GM21526 (cell line): ENCODE measurements around the gene PPP1R18.
"Not testable (repeated sequence)": the region's sequence is repeated elsewhere in the genome, so short reads cannot be mapped to it uniquely, and the experiment has no call there.

Experiments used
- ATAC-seq: cut with Tn5 transposase; IDR thresholded peaks from one replicate; pipeline ENCODE4 v1.9.1; 2021; ENCODE audit warnings: moderate library complexity; ENCODE audit not compliant: unreplicated experiment, low FRiP score

PPP1R18 gene

DNA sequence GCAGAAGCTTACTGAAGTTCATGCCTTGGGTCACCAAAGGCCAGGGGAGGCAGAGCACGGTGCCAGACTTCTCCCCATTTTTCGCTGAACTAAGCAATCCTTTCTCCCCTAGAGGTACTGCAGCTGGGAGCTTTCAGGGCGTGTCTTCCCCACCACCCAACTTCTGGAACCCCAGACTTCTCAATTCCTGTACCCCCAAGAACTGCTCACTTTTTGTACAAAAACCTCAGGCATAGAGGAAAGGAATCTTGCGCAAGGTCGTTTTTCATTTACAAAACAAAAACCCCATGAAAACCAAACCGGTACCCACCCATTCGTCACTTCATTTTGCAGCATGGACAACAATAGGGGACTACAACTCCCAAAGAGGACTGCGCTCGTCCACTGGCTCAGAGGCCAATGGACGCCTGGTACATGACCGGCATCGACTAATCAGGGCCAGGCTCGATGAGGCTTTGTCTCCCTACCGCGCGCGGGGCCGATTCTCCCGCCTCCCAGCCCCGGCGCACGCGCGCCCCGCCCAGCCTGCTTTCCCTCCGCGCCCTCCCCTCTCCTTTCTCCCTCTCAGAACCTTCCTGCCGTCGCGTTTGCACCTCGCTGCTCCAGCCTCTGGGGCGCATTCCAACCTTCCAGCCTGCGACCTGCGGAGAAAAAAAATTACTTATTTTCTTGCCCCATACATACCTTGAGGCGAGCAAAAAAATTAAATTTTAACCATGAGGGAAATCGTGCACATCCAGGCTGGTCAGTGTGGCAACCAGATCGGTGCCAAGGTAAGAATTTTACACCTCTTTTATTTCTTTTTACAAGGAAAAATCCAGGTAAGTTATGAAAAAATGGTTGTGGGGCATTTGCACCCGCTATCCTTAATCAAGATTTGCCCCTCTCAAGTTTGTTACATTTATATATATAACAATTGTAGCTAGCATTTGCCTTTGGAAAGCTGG is 33.6 kb upstream of the PPP1R18 start, which contains the start of gene TUBB:
Gene TUBB, plus strand, starts transcription at position 562 of the 947 bp plus-strand sequence. Its CDS starts 155 bp downstream, at position 717.
- ATAC-seq = peak; percentile 42

DNA sequence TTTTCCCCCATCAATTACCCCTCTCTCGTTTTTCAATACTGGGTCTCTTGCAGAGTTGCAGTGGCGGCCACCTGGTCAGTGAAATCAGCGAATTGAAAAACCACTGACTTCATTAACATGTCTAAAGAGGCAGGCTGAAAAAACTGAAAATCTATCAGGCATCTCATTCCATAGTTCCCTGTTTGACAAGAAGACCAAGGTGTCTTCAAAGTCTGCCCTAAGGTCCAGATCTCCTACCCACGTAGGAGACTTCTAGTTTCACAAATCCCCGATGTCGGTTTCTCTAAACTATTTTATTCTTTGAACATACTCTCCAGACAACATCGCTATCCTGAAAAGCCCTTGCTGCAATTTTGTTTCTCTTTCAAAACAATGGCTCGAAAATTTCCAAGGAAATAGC is 32.9 kb upstream of the PPP1R18 start:
- ATAC-seq = no peak

DNA sequence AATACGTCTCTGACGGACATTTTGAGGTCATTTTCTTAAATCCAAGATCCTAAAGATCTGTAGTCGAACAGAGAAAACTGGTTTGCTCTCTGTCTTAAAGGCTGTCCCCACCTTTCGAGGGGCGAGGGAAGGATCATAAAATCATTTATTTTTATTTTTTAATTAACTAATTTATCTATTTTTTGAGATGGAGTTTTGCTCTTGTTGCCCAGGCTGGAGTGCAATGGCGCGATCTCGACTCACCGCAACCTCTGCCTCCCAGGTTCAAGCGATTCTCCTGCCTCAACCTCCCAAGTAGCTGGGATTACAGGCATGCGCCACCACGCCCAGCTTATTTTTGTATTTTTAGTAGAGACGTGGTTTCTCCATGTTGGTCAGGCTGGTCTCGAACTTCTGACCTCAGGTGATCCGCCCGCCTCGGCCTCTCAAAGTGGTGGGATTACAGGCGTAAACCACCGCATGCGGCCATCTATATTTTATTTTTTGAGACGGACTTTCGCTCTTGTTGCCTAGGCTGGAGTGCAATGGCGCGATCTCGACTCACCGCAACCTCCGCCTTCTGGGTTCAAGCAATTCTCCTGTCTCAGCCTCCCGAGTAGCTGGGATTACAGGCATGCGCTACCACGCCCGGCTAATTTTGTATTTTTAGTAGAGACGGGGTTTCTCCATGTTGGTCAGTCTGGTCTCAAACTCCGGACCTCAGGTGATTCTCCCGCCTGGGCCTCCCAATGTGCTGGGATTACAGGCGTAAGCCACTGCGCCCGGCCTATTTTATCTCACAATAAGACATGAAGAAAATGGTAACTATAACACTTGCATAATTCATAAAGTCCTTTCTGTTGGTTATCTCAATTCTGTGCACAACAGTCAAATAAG is 31.6 kb upstream of the PPP1R18 start:
- ATAC-seq = not testable (repeated sequence)

DNA sequence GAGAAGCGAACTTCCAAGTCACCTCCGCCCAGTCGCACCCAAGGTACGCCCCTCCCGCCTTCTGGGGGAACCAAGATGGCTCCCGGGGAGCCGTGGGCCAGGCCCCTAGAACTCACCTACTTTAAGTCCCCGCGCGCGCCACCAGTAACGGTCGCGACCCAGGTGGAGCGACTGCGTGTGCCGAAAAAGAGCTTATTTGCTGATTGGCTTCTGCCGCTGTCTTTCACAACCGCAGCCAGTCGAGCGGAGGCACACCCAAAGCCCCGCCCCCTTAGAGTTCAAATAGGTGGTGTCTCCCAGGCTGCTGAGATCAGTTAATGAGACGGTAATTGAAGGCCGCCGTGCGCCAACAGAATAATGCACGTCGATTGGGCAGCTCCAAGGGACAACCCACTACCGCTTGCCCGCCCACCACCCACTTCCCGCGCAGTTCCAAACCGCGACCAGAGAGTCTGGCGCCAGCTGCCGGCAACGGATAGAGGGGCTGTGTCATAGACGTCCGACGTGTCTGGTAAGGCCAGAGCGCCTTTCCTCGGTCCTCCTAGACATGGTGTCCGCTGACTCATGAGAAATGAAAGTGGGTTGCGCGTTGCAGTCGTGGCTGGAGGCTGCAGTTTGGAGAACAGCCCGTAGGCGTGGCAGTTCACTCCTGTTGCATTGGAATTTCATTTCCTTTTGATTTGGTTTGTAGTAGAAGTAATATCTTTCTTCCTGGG is 30.8 kb upstream of the PPP1R18 start, which contains the start of gene MDC1:
Gene MDC1, minus strand, starts transcription at position 153 of the 716 bp plus-strand sequence. CDS start 2,106 bp downstream, outside the sequence.
- ATAC-seq = peak; percentile 56

DNA sequence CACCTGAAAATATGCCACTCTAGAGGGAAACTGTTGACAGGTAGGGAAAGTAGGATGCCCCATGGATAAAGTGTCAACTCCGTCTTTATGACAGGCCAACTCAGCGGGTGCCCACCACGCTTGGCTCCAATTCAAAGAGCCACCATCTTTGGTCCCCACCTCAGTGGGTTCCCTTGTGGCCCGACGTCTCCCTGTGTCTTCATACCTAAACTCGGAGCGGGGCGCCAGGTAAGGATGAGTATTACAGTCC is 30.4 kb upstream of the PPP1R18 start:
- ATAC-seq = no peak

DNA sequence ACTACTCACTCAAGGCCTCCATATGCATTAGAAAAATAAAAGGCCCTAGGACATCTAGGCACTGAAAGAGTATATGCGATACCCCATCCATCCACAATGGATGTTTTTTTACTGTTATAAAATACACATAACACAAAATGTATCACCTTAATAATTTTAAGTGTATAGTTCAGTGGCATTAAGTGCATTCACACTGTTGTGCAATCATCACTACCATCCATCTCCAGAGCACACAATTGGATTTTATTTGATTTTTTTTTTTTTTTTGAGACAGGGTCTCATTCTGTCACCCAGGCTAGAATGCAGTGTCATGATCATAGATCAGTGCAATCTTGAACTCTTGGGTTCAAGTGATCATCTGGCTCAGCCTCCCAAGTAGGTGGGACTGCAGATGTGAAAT is 27.8 kb upstream of the PPP1R18 start:
- no peak for ATAC-seq

DNA sequence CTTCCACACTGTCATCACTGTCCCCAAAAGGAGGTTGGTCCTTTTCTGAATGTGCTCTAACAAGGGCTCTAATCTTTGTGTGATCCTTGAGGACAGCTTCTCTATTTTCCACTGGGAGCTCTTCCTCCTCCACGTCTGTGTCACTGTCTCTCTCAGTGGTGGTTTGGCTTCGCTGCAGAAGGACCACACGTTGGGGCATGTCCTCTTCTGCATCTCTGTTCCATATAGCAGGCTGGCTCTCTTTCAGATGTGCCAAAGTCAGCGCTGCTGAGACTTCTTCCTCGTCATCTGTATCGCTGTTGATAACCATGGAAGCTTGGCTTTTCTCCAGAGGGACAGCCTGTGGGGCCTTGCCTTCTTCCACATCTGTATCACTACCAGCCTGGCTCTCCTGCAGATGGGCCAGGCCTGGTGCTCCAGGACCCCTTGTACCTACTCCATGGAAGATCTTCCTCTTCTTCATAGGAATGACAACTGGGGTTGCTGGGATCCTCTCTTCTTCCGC is 26.0 kb upstream of the PPP1R18 start:
- ATAC-seq = no peak

DNA sequence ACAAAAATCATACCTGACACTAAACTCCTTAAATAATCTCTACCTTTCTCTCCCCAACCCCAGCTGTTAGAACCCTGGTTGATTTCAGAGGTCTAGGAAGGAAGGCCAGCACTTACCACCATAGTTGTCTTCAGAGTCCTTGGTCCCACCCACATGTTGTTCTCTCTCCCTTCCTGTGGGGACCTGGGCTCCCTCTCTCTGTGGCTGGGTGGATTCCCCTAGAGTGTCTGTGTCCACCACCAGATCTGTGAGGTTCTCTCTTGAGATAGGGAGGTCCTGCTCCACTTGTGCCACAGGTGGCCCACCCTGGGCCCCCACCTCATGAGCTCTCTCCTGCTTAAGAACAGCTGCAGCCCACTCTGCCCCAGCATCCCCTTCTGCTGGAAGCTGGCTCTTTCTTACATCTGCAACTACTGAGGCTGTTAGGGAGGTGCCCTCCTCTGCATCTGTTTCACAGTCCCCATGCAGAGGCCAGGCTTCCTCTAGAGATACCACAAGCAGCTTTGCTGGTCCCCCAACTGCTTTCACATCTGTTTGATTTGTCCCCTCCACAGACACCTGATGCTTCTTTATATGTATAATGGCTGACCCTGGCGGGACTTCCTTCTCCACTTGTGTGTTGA is 25.4 kb upstream of the PPP1R18 start:
- no peak for ATAC-seq

DNA sequence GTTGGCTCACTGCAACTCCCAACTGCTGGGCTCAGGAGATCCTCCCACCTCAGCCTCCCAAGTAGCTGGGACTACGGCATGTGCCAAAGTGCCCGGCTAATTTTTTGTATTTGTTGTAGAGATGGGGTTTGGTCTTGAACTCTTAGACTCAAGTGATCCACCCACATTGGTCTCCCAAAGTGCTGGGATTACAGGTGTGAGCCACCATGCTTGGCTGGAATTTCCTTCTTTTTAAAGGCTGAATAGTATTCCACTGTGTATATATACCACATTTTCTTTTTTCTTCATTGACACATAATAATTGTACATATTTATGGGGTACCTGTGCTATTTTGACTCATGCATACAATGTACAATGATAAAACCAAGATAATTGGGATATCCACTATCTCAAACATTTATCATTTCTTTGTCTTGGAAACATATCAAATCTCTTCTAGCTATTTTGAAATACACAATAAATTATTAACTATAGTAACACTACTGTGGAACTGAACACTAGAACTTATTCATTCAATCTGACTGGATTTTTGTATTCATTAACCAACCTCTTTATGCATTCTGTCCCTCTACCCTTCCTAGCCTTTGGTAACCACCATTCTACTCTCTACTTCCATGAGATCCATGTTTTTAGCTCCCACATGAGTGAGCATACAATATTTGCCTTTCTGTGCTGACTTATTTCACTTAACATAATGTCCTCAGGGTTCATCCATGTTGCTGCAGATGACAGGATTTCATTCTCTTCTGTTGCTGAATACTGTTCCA is 22.8 kb upstream of the PPP1R18 start:
- ATAC-seq = no peak

DNA sequence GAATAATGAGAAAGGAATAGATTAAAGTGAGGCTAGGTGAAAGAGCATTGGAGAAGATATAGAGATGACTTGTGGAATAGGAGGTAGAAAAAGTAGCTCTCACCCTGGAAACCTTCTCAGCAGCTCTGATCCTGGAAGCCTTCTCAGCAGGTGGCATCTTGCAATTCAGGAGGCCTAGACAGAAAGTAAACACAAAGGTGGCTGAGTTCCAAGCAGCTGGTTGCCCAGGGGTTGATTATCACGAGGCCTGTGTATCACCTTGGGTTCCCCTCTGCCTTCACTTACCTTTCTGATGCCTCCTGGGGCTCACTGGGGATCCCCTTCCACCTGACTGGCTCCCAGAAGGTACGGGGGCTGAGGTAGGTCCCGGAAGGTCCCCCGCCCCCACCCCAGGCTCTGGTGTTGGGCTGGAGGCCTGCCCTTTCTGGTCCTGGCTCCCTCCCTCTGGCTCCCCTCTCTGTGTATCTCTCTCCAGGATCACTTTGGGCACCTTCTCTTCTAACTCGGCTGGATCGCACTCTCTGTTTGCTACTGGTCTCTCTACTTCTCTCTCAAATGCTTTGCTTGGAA is 20.9 kb upstream of the PPP1R18 start:
- no peak for ATAC-seq

DNA sequence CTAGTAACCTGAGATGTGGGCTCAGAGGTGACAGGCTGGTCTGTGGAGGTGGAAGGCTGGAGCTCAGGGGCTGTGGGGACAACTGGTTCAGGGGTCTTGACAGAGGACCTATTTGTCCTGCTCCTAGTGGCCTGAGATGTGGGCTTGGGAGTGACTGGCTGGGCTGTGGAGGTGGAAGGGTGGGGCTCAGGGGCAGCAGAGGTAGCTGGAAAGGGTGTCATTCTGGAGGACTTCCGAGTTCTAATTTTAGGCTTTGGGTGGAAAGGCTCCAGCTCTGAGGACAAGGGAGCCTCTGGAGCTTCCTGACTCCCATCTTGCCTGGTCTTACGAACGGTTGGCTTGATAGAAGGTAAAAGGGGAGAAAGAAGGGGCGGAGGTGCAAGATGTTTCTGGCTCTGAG is 19.2 kb upstream of the PPP1R18 start:
- ATAC-seq = no peak

DNA sequence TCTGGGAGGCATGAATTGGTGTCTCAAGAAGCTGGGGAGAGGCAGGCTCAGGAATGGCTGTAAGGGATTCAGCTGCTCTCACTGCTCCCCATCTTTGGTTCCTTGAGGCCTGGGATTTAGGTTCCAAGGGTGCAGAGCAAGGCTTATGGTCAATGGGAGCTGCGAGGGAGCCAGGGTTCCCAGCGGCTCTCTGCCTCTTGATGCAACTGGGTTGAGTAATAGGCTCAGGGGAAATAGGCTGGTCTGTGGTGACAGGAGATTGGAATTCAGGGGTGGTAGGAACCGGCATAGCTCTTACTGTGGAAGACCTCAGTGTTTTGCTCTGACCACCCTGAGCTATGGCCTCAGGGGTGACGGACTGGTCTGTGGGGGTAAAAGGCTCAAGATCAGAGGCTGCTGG is 17.4 kb upstream of the PPP1R18 start:
- no peak for ATAC-seq

DNA sequence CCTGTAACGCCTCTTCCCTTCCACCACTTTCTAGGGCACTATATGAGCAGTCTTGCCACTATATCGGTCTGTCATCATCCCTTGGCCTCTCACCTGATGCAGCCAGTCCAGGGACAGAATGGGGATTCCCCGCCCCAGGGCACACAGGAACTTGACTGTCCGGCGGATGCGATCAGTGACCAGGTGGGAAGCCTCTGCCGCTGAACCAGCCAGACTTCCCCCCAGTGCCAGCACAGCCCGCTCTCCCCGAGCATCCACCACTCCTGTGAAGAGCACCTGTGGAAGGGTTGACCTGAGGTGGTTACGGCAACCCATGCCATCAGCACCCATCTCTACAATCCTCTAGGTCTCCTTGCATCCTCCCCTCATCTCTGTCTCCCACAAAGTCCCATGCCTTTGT is 16.6 kb upstream of the PPP1R18 start:
- no peak for ATAC-seq

DNA sequence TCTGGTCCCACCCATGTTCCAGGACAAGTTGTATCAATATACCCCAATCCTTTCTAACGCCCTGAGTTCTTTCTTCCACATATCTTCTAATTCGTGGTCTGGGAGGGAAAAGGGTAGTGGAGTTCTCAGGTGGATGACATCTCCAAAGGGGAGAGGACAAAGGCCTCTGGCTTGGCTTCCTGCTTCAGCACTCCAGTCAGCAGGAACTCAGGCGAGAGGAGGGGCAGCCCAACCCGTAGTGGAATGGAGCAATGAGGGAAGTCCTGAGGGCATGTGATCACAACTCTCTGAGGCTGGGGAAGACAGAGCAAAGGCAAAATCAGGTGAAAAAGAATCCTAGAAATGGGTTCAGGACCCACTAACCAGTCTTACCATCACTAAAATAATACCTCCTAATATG is 13.9 kb upstream of the PPP1R18 start:
- no peak for ATAC-seq

DNA sequence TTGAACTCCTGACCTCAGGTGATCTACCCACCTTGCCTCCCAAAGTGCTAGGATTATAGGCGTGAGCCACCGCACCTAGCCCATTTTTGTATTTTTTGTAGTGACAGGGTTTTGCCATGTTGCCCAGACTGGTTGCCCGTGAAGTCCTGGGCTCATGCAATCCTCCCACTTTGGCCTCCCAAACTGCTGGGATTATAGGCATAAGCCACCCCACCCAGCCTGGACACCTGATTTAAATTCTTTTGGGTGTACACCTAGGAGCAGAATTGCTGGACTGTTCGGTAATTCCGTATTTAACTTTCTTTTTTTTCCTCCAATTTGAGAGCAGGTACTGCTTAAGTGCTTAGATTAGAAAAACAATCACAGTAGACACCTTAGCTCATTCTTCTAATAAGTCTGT is 10.0 kb upstream of the PPP1R18 start:
- ATAC-seq = no peak

DNA sequence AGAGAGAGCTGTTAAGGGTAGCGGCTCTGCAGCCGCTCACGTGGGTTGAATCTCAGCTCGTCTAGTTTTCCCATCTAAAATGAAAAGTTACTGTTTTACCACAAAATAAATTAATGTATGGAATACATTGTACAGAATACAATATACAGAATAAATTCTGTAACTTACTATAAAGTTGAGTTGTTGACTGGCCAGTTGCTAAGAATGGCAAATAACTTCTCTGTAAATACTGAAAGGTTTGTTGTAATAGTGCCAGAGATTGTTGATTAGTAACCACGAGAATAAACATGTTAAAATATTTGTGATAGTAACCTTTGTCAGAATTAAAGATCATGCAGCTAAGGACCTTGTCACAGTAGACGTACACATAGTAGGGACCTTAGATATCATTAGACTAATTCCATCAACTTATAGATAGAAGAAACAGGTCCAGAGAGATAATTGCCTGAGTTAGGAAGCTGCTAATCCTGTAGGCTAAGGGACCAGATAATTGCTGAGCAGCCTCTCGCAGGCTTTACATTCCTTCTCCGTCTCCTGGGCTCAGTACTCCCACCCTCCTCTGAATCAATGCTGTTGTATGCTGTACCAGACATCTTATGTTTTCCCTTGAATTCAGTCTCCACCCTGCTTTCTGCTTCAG is 4.9 kb upstream of the PPP1R18 start:
- no peak for ATAC-seq

DNA sequence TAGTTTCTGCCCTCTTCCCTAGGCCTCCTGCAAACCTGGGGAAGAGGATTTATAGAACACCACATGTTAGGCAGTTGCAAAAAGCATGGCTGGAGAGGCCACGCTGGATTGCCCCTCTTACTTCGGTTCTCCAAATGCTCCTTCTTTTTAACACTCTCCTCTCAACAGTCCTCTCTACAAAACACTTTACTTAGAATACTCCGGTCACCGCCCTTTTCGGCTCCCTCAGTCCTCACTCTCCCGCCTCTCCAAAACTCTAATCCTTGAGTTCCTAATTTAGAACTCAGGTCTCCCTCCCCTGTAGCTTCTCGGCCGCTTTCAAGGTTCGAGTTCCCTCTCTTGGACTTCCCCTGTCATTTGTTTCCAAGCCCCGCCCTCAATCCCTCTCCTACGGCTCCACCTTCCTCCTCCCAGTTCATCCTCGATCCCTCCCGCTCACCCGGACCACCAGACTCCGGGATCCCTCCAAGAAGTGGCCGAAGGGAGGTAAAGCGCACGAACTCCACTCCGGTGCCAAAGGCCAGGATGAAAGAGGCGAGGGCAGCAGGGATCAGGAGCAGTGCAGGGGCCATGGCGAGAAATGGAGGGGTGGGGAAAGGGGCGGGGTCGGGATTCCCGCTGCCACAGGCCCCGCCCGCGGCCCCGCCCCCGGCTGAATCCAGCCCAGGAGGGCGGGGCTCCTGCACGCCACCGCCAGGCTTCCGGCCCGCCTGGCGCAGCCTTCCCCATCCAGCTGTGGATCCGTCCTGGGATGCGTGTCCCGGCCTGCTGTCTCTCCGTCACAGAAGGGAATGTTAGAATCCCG is 4.2 kb upstream of the PPP1R18 start, which contains the start of gene NRM:
Gene NRM, minus strand, starts transcription at position 582 of the 805 bp plus-strand sequence. Its CDS starts 10 bp downstream, at position 572.
- no peak for ATAC-seq

DNA sequence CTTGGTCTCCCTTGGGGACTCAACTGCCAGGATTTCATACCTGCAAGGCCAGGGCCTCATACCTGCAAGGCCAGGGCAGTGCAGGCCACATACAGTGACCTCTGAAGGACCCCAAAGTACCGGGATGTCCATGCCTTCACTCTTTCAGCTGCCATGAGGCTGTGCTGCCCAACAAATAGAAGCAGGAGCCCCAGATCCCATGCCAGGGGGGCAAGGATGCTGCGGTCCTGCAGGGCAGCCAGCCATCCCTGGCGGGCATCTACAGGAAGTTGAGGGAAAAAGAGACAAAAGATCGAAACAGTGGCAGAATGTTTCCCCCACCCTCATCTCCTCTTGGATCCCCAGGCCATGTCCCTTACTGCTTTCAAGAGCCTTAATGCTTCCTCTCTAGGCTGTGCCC is 3.5 kb upstream of the PPP1R18 start:
- ATAC-seq = no peak
